Measurements from ENCODE around the gene BDH2. TPM values are rescaled to one million over a fixed set of nuclear protein-coding genes. Genes with fewer than 3 reads are reported as not detected.
A peak's percentile ranks its signal among the peaks of the same experiment; 100 is the strongest.

Gene BDH2
- total and polyA plus RNA-seq, 2 experiments from 2014 or later = 91.9 to 101 TPM

DNA sequence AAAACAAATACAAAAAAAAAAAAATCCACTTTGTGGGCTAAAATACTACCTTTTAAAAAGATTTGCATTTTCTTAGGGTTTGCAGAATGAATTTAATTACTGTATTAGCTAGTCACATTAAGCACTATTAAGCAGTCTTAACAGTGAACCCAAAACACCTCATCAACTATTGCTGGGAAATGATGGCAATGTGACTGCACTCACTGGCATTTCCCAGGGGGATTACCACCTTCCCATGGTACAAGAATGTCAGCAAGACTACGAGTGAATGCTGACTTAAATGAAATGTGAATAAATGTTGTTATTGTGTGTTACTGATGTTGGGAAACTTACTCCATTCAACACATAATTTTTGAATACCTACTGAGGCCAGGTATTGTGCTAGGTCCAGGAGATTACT is 13.1 kb downstream of the BDH2 start:
- Histone ChIP-seq H3K9me3 (ENCODE audit: low read depth) (no peaks in the 10 kb centered on the region), H3K4me1 (ENCODE audit: low read depth) (no peaks in the 10 kb centered on the region), H3K27ac (no peak overlapping the region), H3K27me3 (no peaks in the 10 kb centered on the region), H3K4me3 (no peak overlapping the region), H3K36me3 (peaks cover 66% of the 10 kb centered on the region)
- DNase-seq (ENCODE audit: low read depth in 1 of 2, low spot score in 1 of 2) = no peak
- TF ChIP-seq, protein P1, sequence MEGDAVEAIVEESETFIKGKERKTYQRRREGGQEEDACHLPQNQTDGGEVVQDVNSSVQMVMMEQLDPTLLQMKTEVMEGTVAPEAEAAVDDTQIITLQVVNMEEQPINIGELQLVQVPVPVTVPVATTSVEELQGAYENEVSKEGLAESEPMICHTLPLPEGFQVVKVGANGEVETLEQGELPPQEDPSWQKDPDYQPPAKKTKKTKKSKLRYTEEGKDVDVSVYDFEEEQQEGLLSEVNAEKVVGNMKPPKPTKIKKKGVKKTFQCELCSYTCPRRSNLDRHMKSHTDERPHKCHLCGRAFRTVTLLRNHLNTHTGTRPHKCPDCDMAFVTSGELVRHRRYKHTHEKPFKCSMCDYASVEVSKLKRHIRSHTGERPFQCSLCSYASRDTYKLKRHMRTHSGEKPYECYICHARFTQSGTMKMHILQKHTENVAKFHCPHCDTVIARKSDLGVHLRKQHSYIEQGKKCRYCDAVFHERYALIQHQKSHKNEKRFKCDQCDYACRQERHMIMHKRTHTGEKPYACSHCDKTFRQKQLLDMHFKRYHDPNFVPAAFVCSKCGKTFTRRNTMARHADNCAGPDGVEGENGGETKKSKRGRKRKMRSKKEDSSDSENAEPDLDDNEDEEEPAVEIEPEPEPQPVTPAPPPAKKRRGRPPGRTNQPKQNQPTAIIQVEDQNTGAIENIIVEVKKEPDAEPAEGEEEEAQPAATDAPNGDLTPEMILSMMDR (IDR thresholded peaks at IDR 0.05; ENCODE audit: low read depth, low read length) = no peak

DNA sequence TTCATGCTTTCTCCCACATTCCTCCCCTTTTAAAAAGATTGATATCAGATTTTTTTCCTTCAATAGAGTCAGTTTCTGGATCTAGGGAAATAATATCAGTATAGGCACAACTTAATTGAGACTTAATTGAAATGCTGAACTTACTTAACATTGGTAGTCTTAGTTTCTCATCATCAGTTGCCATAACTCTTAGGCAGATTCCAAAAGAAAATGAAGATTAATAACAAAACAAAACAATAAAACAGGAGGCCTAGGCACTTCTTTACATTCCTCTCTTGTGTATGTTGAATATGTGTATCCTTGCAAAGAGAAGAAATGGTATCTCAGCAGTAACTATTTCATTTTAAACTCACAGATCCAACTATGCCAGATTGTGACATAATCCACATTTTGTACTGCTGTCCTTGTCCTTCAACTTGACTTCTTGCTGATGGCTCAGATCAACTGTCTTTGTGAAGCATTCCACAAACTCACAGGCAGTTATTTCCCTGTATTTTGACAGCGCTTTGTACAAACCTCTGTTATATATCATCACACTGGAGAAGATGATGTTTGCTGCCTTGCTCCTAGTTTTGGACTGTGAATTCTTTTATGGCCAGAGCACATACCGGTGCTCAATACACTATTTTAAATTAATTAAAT is 14.0 kb downstream of the BDH2 start:
- DNase-seq (ENCODE audit: low read depth in 1 of 2, low spot score in 1 of 2) = no peak
- H3K27me3 ChIP-seq = no peaks in the 10 kb centered on the region
- TF ChIP-seq, protein P1 (IDR thresholded peaks at IDR 0.05; ENCODE audit: low read depth, low read length) = no peak

GRCh38 chr4:103079621-103080020 is 20.0 kb downstream of the BDH2 start:
- Histone ChIP-seq H3K9me3 (ENCODE audit: low read depth) (no peaks in the 10 kb centered on the region), H3K36me3 (peaks cover 12% of the 10 kb centered on the region), H3K4me1 (ENCODE audit: low read depth) (peaks cover 6% of the 10 kb centered on the region), H3K4me3 (no peak overlapping the region), H3K27me3 (no peaks in the 10 kb centered on the region), H3K27ac (no peak overlapping the region)
- DNase-seq (ENCODE audit: low read depth in 1 of 2, low spot score in 1 of 2) = no peak
- TF ChIP-seq, protein P1 (IDR thresholded peaks at IDR 0.05; ENCODE audit: low read depth, low read length) = no peak

More for the DNA sequence above, 14.0 kb downstream of the BDH2 start:
- H3K9me3 ChIP-seq (ENCODE audit: low read depth) = no peaks in the 10 kb centered on the region
- peaks cover 62% of the 10 kb centered on the region for H3K36me3 ChIP-seq
- no peak overlapping the region for H3K4me3 ChIP-seq
- H3K27ac ChIP-seq = no peak overlapping the region
- no peaks in the 10 kb centered on the region for H3K4me1 ChIP-seq (ENCODE audit: low read depth)

GRCh38 chr4:103076747-103077347 is 22.8 kb downstream of the BDH2 start, which contains the start of gene SLC9B2:
Gene SLC9B2, minus strand, starts transcription at chr4:103076761. Its CDS starts 9,211 bp downstream, at chr4:103067550.
- Histone ChIP-seq H3K9me3 (ENCODE audit: low read depth) (no peaks in the 10 kb centered on the region), H3K4me3 (peak within 1 kb of the TSS; percentile 57), H3K27ac (peak within 1 kb of the TSS; percentile 72), H3K27me3 (no peaks in the 10 kb centered on the region), H3K4me1 (ENCODE audit: low read depth) (peaks cover 6% of the 10 kb centered on the region), H3K36me3 (peaks cover 3% of the 10 kb centered on the region)
- DNase-seq (ENCODE audit: low read depth in 1 of 2, low spot score in 1 of 2) = no peak
- TF ChIP-seq, protein P1 (IDR thresholded peaks at IDR 0.05; ENCODE audit: low read depth, low read length) = no peak

DNA sequence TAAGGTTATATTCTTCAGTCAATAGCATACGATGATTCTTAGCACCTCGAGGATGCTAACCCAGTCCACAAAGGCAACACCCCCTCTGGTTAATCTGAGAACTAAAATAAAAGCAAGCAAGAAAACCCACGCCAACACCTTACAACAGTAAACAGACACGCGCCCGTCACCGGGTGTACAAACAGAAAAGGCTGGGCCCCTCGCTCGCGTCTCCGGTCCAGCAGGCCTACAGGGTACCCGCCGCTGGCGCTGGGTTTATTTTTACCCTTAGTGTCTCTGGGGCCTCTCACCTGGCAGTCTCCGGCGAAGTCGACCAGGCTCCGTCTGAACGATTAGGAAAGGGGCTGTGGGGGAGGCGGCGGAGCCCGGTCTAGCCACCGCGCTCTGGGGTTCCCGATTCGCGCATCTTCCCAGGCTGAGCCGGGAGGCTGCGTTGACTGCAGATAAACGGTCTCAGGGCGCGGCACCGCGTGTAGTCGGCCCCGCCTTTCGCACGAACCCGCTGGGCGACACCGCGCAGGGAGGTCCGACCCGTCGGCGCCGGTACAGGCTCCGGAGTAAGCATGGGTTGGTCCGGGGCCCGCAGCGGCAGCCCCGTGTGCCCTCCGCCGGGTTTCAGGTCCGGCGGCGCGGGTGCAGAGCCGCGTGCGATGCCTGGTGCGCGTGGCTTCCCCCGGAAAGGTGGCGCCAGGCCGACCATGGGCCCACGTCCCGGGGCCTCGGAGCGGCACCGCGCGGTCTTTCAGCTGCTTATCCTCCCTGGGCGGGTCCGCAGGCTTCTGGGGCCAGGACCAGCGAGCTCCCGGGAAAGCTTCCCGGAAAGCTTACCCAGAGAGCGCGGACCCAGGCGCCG is 23.5 kb downstream of the BDH2 start:
- DNase-seq (ENCODE audit: low read depth in 1 of 2, low spot score in 1 of 2) = peak; percentile 69 to 78
- Histone ChIP-seq H3K4me1 (ENCODE audit: low read depth) (peaks cover 6% of the 10 kb centered on the region), H3K4me3 (peak overlapping the region; percentile 57), H3K36me3 (no peaks in the 10 kb centered on the region), H3K9me3 (ENCODE audit: low read depth) (no peaks in the 10 kb centered on the region), H3K27me3 (no peaks in the 10 kb centered on the region), H3K27ac (peak overlapping the region; percentile 72)
- TF ChIP-seq, protein P1 (IDR thresholded peaks at IDR 0.05; ENCODE audit: low read depth, low read length) = no peak

Data from cardiac muscle cell (in vitro differentiated cells and primary cell).